ENCODE data around the gene C14orf93.
"Not testable (repeated sequence)": the region's sequence is repeated elsewhere in the genome, so short reads cannot be mapped to it uniquely, and the experiment has no call there.

C14orf93 gene

GRCh38 chr14:22972313-22972930 lies 37.5 kb downstream of the C14orf93 start:
- Histone ChIP-seq H3K27ac (no peak overlapping the region), H3K9me3 (ENCODE audit: severe bottlenecking) (no peaks in the 10 kb centered on the region), H3K36me3 (no peaks in the 10 kb centered on the region; the same call in 1 of the 2 replicates), H3K27me3 (ENCODE audit: insufficient read depth, low read depth, severe bottlenecking) (no peaks in the 10 kb centered on the region), H3K4me3 (ENCODE audit: low read depth, low read length) (no peak overlapping the region)
- no peak for DNase-seq
- no peak for TF ChIP-seq CTCF (IDR thresholded peaks at IDR 0.05; ENCODE audit: low read depth, low read length)

- H3K4me3 ChIP-seq (ENCODE audit: low read depth, low read length), result no peak overlapping the region
- no peak overlapping the region for H3K27ac ChIP-seq
- H3K9me3 ChIP-seq (ENCODE audit: severe bottlenecking), result no peaks in the 10 kb centered on the region
- DNase-seq, result no peak
- H3K27me3 ChIP-seq (ENCODE audit: insufficient read depth, low read depth, severe bottlenecking), result no peaks in the 10 kb centered on the region
- TF ChIP-seq CTCF (IDR thresholded peaks at IDR 0.05; ENCODE audit: low read depth, low read length), result no peak
- H3K36me3 ChIP-seq, result no peaks in the 10 kb centered on the region; the same call in 1 of the 2 replicates
Observed at GRCh38 chr14:22971152-22971551, 38.8 kb downstream of the C14orf93 start.

GRCh38 chr14:22966783-22967269 lies 43.1 kb downstream of the C14orf93 start:
- no peak for TF ChIP-seq CTCF (IDR thresholded peaks at IDR 0.05; ENCODE audit: low read depth, low read length)
- Histone ChIP-seq H3K27ac (no peak overlapping the region), H3K9me3 (ENCODE audit: severe bottlenecking) (no peaks in the 10 kb centered on the region), H3K4me3 (ENCODE audit: low read depth, low read length) (no peak overlapping the region), H3K27me3 (ENCODE audit: insufficient read depth, low read depth, severe bottlenecking) (no peaks in the 10 kb centered on the region), H3K36me3 (no peaks in the 10 kb centered on the region)
- no peak for DNase-seq

- not testable (repeated sequence) for DNase-seq; H3K27ac ChIP-seq; H3K9me3 ChIP-seq (ENCODE audit: severe bottlenecking)
Observed at GRCh38 chr14:22965916-22966782, 43.8 kb downstream of the C14orf93 start.

GRCh38 chr14:22962061-22962676 lies 47.8 kb downstream of the C14orf93 start:
- no peak overlapping the region for H3K27ac ChIP-seq
- H3K36me3 ChIP-seq, result no peaks in the 10 kb centered on the region
- H3K9me3 ChIP-seq (ENCODE audit: severe bottlenecking), result no peaks in the 10 kb centered on the region
- H3K4me3 ChIP-seq (ENCODE audit: low read depth, low read length), result no peak overlapping the region
- no peak for TF ChIP-seq CTCF (IDR thresholded peaks at IDR 0.05; ENCODE audit: low read depth, low read length)
- no peak for DNase-seq
- H3K27me3 ChIP-seq (ENCODE audit: insufficient read depth, low read depth, severe bottlenecking), result no peaks in the 10 kb centered on the region

More at GRCh38 chr14:22965916-22966782, 43.8 kb downstream of the C14orf93 start:
- not testable (repeated sequence) for H3K27me3 ChIP-seq (ENCODE audit: insufficient read depth, low read depth, severe bottlenecking); H3K36me3 ChIP-seq; H3K4me3 ChIP-seq (ENCODE audit: low read depth, low read length)
